H54 (cell line): ENCODE measurements around the gene HPS1.
A peak's percentile ranks its signal among the peaks of the same experiment; 100 is the strongest.

Source experiments
- DNase-seq: peaks from one replicate; pipeline ENCODE4 v3.0.0; 2011; ENCODE audit warnings: low spot score, mixed read lengths; ENCODE audit not compliant: insufficient read length
- FAIRE-seq: peaks from 3 replicates; lab custom pipeline; 2011; peaks lifted over from hg19 to GRCh38; lab: Jason Lieb, UNC
- POLR2A ChIP-seq: IDR thresholded peaks from 2 replicates; pipeline ENCODE4 v1.6.1; 2011; ENCODE audit warnings: low read depth, mild to moderate bottlenecking, low read length

The HPS1 gene

DNA sequence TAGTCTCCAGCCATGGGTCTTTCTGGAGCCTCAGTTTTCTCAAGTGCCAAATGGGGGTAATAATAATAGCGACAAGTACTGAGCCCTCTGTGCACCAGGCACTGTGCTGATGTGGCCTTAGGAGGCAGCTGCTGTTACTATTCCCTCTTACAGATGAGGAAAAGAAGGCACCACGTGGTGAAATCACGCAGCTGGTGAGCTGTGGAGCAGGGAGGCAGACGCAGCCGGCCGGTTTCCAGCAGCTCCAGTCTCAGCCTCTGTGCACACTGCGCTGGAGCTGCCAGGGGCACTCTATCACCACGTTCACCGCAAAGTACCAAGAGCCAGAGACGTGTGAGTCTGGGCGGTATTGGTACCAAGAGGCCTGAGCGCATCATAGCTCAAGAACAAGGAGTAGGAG lies 41.3 kb downstream of the HPS1 start:
- DNase-seq (no peak), FAIRE-seq (no peak)
- no peak for TF ChIP-seq POLR2A

DNA sequence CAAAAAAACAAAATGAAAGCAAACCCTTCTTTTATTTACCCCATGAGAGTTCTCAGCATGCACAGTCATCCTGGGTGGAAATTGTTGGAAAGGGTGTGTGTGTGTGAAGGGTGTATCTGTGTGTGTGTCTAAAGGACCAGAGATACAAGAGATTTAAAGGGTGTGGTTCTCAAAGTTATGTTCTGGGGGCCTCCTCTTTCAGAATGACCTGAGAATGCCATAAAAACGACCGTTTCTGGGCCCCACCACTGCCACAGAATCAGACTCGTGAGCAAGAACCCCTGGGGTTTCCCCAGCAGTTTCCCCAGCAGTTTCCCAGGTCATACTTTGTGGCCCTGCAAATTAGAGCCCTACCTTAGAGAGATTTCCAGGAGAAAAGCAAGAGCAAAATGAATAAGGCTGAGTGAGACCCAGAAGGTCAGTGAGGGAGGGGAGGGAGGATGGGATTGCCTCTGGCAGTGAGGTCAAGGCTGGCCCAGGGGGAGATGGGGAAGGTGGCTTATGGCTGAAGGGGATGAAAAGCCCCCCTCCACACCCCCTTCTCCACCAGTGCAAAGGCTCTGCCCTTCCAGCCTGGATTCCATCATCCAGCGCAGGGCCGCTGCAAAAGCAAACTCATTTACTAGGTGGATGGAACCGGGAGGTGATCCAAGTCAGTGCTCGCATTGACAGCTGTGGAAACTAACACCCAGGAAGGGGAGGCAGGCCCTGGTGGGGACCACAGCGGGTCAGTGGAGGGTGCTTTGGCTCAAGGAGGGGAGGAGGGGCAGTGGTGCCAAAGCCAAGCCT lies 42.0 kb downstream of the HPS1 start:
- no peak for TF ChIP-seq POLR2A
- FAIRE-seq (no peak), DNase-seq (peak; percentile 27)

DNA sequence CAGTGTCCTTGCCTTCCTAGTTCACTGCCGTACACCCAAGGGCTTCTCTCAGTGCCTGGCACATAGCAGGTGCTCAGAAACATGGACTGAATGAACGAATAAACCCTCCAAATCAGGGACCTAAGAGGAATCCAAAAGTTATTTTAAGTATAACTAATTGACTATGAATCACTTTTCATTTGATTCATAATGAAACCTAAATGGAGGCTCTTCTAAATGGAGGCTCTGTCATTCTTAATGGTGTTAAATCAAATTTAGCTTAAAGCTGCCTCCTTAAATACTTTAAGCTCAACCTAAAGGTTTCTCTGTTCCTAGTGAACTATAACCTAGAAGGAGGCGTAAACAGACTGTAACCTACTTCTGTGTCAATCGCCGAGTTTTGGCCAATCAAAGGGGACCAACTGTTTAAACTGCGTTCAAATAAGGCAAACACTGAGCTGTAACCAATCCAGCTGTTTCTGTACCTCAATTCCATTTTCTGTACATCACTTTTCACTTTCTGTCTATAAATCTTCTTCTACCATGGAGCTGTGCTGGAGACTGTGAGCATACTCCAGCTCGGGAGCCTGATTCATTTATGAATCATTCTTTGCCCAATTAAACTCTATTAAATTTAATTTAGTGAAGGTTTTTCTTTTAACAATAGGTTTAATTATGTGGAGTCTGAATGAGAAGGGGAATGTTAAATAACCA lies 42.8 kb downstream of the HPS1 start:
- TF ChIP-seq POLR2A: no peak
- DNase-seq: no peak
- no peak for FAIRE-seq

DNA sequence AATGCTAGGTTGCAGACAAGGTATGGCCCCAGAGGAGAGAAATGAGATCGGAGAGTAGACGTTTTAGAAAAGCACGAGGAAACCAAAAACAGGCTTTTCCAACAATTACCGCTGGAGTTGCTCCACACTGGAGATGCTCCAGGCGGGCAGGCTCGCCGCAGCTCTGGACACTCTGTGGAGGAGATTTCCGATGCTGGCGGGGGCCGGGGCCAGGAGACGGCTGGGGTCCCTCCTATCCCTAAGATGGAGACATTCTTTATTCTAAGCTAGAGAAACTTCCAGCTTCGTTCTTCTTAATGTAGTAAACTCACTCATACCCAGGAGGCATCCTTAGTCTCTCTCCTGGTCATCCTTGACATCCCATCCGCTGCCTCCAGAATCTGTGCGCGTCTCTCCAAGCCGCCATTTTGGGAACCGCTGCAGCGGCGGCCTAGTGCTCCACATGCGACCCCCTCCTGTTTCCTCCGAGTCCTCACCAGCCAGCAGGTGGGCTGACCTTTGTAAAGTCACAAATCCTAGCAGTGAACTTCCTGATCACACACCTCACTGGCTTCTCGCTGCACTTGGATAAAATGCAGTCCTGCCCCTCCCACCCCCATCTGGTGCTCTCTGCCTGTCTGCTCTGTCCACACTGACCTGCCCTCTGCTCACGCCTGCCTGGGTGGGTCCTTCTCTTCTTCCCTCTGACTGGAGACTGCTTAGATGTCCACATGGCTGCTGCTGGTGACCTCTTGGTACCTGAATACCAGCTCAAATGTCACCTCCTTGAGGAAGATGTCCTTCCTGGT lies 43.6 kb downstream of the HPS1 start:
- FAIRE-seq: no peak
- TF ChIP-seq POLR2A: no peak
- no peak for DNase-seq

DNA sequence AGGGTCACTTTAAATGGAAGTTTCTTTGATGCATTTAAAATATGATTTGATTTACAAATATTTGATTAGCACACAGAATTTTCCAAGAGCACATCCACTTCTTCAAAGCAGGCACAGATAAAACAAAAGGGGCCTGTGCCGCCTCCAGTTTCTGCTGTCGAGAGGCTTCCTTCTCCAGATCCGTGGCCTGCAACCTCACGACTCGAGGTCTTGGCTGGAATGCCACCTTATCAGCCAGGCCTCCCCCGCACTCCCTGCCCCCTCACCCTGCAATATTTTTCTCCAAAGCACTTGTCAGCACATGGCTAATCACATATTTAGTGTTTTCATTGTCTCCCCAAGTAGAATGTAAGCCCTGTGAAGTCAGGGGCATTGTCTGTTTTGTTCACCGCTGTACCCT lies 44.3 kb downstream of the HPS1 start:
- no peak for TF ChIP-seq POLR2A
- DNase-seq (no peak), FAIRE-seq (no peak)

DNA sequence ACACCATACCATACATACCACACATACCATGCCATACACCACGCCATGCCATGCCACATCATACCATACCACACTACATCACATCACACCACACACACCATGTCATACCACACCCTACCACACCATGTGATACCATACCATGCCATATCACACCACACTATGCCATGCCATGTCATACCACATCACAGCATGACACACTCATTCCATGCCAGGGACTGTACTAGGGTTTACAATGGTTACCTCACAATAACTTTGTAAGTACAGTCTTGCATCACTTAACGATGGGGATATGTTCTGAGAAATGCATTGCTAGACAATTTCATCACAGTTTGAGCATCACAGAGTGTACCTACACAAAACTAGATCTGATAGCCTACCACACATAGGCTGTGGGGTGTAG lies 46.3 kb downstream of the HPS1 start:
- FAIRE-seq (no peak), DNase-seq (no peak)
- TF ChIP-seq POLR2A: no peak

DNA sequence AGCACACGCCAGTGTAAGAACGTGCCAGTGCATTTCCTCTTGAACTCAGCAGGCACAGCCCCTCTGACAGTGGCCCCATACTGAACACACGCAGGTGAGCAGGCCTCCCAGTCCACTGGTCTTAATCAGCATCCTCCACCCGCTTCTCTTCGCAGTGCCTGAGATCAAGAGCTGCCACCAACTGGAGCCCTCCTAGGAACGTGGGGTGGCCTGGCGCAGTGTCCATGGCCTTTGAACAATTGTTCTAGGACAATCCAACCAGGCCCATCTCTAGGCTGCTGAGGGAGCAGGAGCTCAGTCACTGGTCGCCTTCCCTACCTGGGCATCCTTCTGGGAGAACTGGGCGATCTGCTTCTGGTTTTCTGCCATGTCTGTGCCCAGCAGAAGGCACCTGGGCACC lies 47.0 kb downstream of the HPS1 start:
- FAIRE-seq (no peak), DNase-seq (no peak)
- no peak for TF ChIP-seq POLR2A

DNA sequence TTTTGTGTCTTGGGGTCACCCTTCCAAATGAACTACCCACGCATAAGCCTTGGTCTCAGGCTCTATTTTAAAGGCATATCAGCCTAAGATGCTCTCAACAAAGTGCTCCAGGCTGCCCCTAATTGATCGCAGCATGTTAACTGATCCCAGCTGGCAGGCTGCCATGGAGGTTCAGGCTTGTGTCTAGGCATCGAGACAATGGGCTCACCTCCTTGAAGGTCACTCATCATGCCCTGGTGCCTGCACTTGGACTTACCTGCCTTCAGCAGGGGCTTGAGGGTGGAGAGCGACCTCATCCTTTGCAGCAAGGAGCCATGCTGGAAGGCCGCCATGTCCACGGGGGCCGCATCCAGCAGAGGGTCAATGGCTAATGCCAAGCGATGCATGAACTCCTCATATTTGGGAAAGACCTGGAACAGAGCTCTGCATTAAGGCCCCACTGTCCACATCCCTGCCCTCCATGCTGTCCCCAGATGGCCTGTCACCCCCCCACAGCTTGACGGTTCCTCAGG lies 49.6 kb downstream of the HPS1 start:
- FAIRE-seq (no peak), DNase-seq (no peak)
- TF ChIP-seq POLR2A: no peak

DNA sequence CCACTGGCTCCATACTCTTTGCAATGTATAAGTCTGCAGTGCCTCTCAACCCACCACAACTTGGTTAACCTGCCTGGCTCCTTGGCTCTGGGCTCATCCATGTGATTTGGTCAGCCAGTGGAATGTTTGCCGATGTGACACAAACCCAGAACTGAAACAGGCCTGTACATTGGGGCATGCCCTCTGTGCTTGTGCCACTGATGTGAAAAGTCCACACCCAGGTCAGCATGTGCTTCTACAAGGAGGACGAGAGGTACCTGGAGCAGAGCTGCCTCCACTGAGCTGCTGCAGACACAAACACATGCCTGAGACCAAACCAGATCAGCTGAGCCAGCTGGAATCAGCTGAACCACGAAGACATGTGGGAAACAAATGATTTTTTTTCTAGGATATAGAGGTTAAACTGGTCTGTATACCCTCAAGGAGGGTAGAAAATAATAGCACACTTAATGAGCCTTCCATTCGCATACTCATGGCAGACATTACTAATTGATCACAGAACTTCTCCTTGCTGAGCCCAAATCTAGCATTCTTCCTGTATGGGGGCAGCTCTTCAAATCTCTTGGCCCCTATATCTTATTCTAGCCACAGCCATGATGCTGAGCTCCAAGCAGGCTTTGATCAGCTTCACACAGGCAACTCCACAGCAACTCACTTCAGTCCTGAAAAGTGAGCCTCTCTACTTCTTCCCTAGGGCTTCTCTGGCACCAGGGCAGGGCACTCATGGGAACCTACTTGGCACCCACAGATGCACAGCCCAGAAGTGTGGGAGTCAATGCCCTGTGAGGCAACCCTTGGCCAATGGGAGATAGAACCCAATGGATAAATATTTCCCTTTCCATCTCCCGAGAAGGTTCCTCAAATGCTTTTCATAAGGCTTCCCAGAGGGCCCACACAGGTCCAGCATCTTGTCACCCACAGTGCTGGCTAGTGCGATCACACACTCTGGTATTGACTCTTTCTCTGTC lies 50.4 kb downstream of the HPS1 start:
- DNase-seq (no peak), FAIRE-seq (no peak)
- TF ChIP-seq POLR2A: no peak

DNA sequence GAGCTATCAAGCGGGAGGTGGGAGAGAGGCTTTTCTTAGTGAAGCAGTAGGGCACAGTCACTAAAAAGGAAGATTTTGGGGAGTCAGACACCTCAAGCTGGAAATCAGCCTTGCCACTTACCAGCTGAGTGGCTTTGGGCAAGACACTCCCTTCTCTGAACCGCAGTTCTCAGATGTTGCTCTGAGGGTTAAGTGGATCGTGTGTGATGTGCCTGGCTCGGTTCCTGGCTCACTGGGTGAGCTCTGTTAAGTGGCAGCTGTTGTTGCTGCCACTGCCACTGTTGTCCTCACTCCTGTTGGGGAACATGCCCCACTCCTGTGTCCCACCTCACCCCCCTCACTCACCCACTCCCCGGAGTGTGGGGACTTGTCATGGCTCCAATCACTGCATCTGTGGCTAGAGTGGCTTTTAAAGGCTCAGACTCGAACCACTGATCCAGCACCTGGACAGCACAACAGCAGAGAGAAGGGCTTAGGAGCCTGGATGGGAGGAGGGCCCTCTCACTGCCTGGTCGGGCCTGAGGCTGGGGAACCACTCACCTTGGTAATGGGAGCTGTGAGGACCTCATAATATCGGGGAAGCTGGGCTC lies 51.8 kb downstream of the HPS1 start:
- FAIRE-seq: no peak
- TF ChIP-seq POLR2A: no peak
- no peak for DNase-seq

DNA sequence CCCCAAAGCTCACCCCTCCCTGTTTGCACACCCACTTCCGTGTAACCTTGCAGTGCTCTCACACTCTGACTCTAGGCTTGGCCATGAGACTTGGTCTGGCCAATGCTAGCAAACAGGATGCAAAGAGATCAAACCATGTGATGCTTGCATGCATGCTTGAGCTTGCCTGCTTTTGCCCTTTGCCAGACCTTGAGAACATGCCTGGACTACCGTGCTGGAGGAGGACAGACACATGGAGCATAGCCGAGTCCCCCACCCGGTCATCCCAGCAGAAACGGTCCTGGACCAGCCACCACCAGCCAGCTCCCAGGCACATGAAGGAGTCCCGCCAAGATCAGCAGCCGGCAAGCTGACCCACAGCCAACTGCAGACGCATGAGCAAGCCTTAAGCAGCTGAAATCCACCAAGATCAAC lies 55.1 kb downstream of the HPS1 start:
- no peak for FAIRE-seq
- TF ChIP-seq POLR2A: no peak

DNA sequence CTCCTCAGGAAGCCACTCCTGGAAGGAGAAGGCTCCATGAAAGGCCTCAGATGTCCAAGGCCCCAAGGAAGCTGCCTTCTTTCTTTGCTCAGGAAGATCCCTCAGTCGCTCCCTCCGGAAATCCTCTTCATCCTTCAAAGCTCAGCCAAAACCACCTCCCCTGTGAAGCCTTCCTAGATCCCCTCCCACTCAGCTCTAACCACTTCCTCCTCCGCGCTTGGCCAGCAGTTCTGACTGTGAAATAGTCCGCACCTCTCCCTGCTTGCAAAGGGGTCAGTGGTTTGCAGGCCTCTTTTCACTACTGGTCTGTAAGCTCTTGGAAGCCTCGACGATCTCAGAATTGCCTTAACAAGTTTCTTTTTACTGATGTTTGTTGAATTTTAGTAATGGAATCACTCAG lies 55.7 kb downstream of the HPS1 start:
- no peak for TF ChIP-seq POLR2A
- FAIRE-seq (no peak), DNase-seq (no peak)

More for the DNA sequence above, 55.1 kb downstream of the HPS1 start:
- no peak for DNase-seq

DNA sequence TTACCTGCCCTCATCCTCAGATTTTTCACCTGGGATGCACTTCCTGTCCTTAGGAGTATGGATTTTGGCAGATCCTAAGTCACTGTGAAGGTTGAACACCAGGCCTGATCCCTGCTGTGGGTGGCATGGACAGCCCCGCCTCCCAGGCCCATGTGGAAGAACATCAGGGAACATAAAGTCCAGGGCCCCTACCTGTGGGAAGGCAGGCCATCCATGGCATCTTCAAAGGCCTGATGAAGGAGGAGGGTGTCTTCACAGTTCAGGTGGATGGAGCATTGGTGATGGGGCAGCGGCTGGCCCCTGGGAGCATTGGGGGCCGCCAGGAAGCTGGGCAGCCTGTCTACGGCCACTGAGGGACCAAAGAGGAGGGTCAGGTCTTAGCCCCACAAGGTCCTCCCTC lies 56.3 kb downstream of the HPS1 start:
- no peak for TF ChIP-seq POLR2A
- FAIRE-seq (no peak), DNase-seq (no peak)
